Left lung (tissue), 10 donors: ENCODE results near the gene DBNDD1. TPM values are rescaled to one million over a fixed set of nuclear protein-coding genes. Genes with fewer than 3 reads are reported as not detected.
A peak's percentile ranks its signal among the peaks of the same experiment; 100 is the strongest.
"Not testable (repeated sequence)": the region's sequence is repeated elsewhere in the genome, so short reads cannot be mapped to it uniquely, and the experiment has no call there.

ENCODE experiments used
- ATAC-seq: fragments of 200-7000 bp; cut with Tn5 transposase; one replicate; pipeline ENCODE4 v1.9.1; 2020; ENCODE audit warnings: moderate library complexity
- DNase-seq, 4 donors: peaks; one replicate each; pipeline ENCODE4 v3.0.0-alpha.2; 2013 to 2020
- H3K27ac ChIP-seq, 2 donors: fragments of 200-600 bp; sonication (generic) in 1 of 2; one replicate each; pipeline versions ENCODE4 v1.5.0 to v1.8.0; 2020 to 2021
- H3K27me3 ChIP-seq, 2 donors: fragments of 200-600 bp; sonication (generic) in 1 of 2; one replicate each; pipeline versions ENCODE4 v1.5.0 to v1.8.0; 2020 to 2021
- H3K36me3 ChIP-seq, 2 donors: fragments of 200-600 bp; sonication (generic) in 1 of 2; one replicate each; pipeline versions ENCODE4 v1.5.0 to v1.8.0; 2020 to 2021
- H3K4me1 ChIP-seq, 2 donors: fragments of 200-600 bp; one replicate each; pipeline ENCODE4 v1.8.0; 2021
- H3K4me3 ChIP-seq, 2 donors: fragments of 200-600 bp; sonication (generic) in 1 of 2; one replicate each; pipeline versions ENCODE4 v1.5.0 to v1.8.0; 2020 to 2021; ENCODE audit warnings: mild to moderate bottlenecking in 1 of 2
- H3K9me3 ChIP-seq, 2 donors: fragments of 200-600 bp; sonication (generic) in 1 of 2; one replicate each; pipeline versions ENCODE4 v1.5.0 to v1.8.0; 2020 to 2021
- CTCF ChIP-seq, 2 donors: fragments of 200-600 bp; sonication (generic) in 1 of 2; IDR thresholded peaks; one replicate each; pipeline versions ENCODE4 v1.5.0 to v1.8.0; 2021; ENCODE audit warnings: antibody characterized with exemption in 2 of 2
- intact Hi-C, 2 donors: fragments of 100-400 bp; cut with DNase I; formaldehyde crosslinking; loops; one replicate each; pipeline versions ENCODE4 v1.11.2 to v1.14.2; 2022
- polyA plus RNA-seq, 6 donors: library from polyadenylated mRNA; unstranded; fragments of 120-200 nt; gene quantifications; one replicate each; pipeline ENCODE4 v1.2.1, GENCODE V29; 2013; ENCODE audit not compliant: insufficient read length in 6 of 6
- total RNA-seq, 2 donors: library from RNA; stranded (reverse); fragmentation: NEBNext Ultra II Directional; extraction: Animal tissue kit (Norgen Biotek cat#: 25700); gene quantifications; one replicate each; pipeline ENCODE4 v1.2.1, GENCODE V29; 2021
- donor health status: DM: no; HTN: yes; CAD: no.
- donor health status: DM: no; HTN: no; CAD: no.

DBNDD1 gene
- total and polyA plus RNA-seq, 8 donors: 6.4 to 20.6 (median 7.8) TPM

- H3K27ac ChIP-seq: peak overlapping the region in 1 of 2 donors; percentile 78
- no peak overlapping the region for H3K4me3 ChIP-seq
- no peaks in the 10 kb centered on the region for H3K4me1 ChIP-seq
- no peaks in the 10 kb centered on the region for H3K27me3 ChIP-seq
- no peak for DNase-seq
- peaks cover 0 to 69% of the 10 kb centered on the region in 2 donors for H3K36me3 ChIP-seq
- peaks cover 0 to 14% of the 10 kb centered on the region in 2 donors for H3K9me3 ChIP-seq
- intact Hi-C loops: no loop called here
- ATAC-seq: no peak
- no peak for TF ChIP-seq CTCF (IDR thresholded peaks at IDR 0.05)
These were observed 23.1 kb downstream of the DBNDD1 start for GRCh38 chr16:89996178-89996489.

- DNase-seq: peak in 1 of 4 donors; percentile 20
- H3K4me3 ChIP-seq, H3K27me3 ChIP-seq, intact Hi-C loops, H3K4me1 ChIP-seq, ATAC-seq: not testable (repeated sequence)
- H3K9me3 ChIP-seq: peaks cover 0 to 14% of the 10 kb centered on the region in 2 donors
- H3K27ac ChIP-seq: peak overlapping the region in 1 of 2 donors; percentile 78
- H3K36me3 ChIP-seq: peaks cover 0 to 72% of the 10 kb centered on the region in 2 donors
These were observed 23.6 kb downstream of the DBNDD1 start for GRCh38 chr16:89995475-89996177.

- DNase-seq: peak in 1 of 4 donors; percentile 47
These were observed 24.4 kb downstream of the DBNDD1 start for GRCh38 chr16:89994721-89995474.

GRCh38 chr16:89994389-89994720, 24.9 kb downstream of the DBNDD1 start:
- H3K36me3 ChIP-seq: peaks cover 0 to 70% of the 10 kb centered on the region in 2 donors
- TF ChIP-seq CTCF (IDR thresholded peaks at IDR 0.05): no peak
- H3K27ac ChIP-seq: peak overlapping the region in 1 of 2 donors; percentile 78
- DNase-seq (peak in 1 of 4 donors; percentile 31), ATAC-seq (peak; percentile 12)
- peaks cover 0 to 14% of the 10 kb centered on the region in 2 donors for H3K9me3 ChIP-seq
- H3K4me3 ChIP-seq: no peak overlapping the region
- no peaks in the 10 kb centered on the region for H3K4me1 ChIP-seq
- intact Hi-C loops: no loop called here
- no peaks in the 10 kb centered on the region for H3K27me3 ChIP-seq

More at GRCh38 chr16:89994721-89995474, 24.4 kb downstream of the DBNDD1 start:
- intact Hi-C loops, H3K27me3 ChIP-seq, H3K4me3 ChIP-seq, H3K4me1 ChIP-seq: not testable (repeated sequence)
- ATAC-seq: peak; percentile 29
- Histone ChIP-seq H3K9me3 (peaks cover 0 to 14% of the 10 kb centered on the region in 2 donors), H3K27ac (peak overlapping the region in 1 of 2 donors; percentile 78), H3K36me3 (peaks cover 0 to 72% of the 10 kb centered on the region in 2 donors)

- peaks cover 0 to 14% of the 10 kb centered on the region in 2 donors for H3K9me3 ChIP-seq
- H3K27me3 ChIP-seq: no peaks in the 10 kb centered on the region
- H3K4me3 ChIP-seq: no peak overlapping the region
- no peak for TF ChIP-seq CTCF (IDR thresholded peaks at IDR 0.05)
- DNase-seq (peak in 1 of 4 donors; percentile 7), ATAC-seq (no peak)
- H3K4me1 ChIP-seq: no peaks in the 10 kb centered on the region
- H3K27ac ChIP-seq: peak overlapping the region in 1 of 2 donors; percentile 78
- H3K36me3 ChIP-seq: peaks cover 0 to 70% of the 10 kb centered on the region in 2 donors
- intact Hi-C loops: no loop called here
These were observed 25.3 kb downstream of the DBNDD1 start for GRCh38 chr16:89993971-89994370.

- no peak for ATAC-seq
- no peaks in the 10 kb centered on the region for H3K27me3 ChIP-seq
- TF ChIP-seq CTCF (IDR thresholded peaks at IDR 0.05): no peak
These were observed 25.9 kb downstream of the DBNDD1 start for GRCh38 chr16:89993377-89993776.

More at GRCh38 chr16:89993377-89993776, 25.9 kb downstream of the DBNDD1 start:
- peak in 1 of 4 donors; percentile 11 for DNase-seq
- Histone ChIP-seq H3K4me1 (no peaks in the 10 kb centered on the region), H3K4me3 (no peak overlapping the region), H3K36me3 (peaks cover 0 to 71% of the 10 kb centered on the region in 2 donors), H3K9me3 (peaks cover 0 to 14% of the 10 kb centered on the region in 2 donors), H3K27ac (no peak overlapping the region)
- intact Hi-C loops: no loop called here
